HepG2 (cell line): ENCODE results near the gene CNFN. TPM values are rescaled to one million over a fixed set of nuclear protein-coding genes. Genes with fewer than 3 reads are reported as not detected.

Experiments
- ATAC-seq: fragments of 200-7000 bp; cut with Tn5 transposase; 3 replicates; pipeline ENCODE4 v1.9.1; 2020; ENCODE audit warnings: mild to moderate bottlenecking, moderate library complexity
- BruUV-seq: library from RNA; stranded (reverse); fragments of 400-500 nt; replicated peaks from 2 replicates; lab custom pipeline; 2021; lab: Mats Ljungman, UMichigan
- CTCF ChIA-PET: fragments of 300-600 bp; formaldehyde crosslinking; extraction: SDS; loops from one replicate; lab custom pipeline; 2021; ENCODE audit warnings: low total read pairs, inconsistent platforms, low intra/inter-chr PET ratio; lab: Yijun Ruan, JAX
- POLR2A ChIA-PET: fragments of 350-600 bp; sonication (Branson Sonifier 250); formaldehyde crosslinking; loops from one replicate; lab custom pipeline; 2020; ENCODE audit warnings: antibody characterized with exemption, inconsistent platforms; lab: Yijun Ruan, JAX
- DNase-seq: peaks from one replicate; pipeline ENCODE4 v3.0.0-alpha.2; 2015; ENCODE audit warnings: low spot score
- FAIRE-seq: peaks from 3 replicates; lab custom pipeline; 2011; peaks lifted over from hg19 to GRCh38; lab: Jason Lieb, UNC
- H2AFZ ChIP-seq: one replicate; pipeline ENCODE4 v1.6.1; 2011; ENCODE audit warnings: low read length, inconsistent platforms
- H3K27ac ChIP-seq: fragments of 300-600 bp; 3 replicates; pipeline ENCODE4 v1.8.0; 2011; ENCODE audit warnings: mixed run types, mild to moderate bottlenecking, mixed read lengths, low read length, inconsistent platforms; ENCODE audit not compliant: insufficient read depth; ENCODE audit errors: extremely low read length
- H3K27me3 ChIP-seq, 2 experiments: fragments of 200-600 bp in 1 of 2; 2 replicates in 1 of 2; 3 replicates in 1 of 2; pipeline versions ENCODE4 v1.6.0 to v1.8.0; 2011; ENCODE audit warnings: low read length in 2 of 2, mild to moderate bottlenecking in 2 of 2, moderate library complexity in 2 of 2, inconsistent platforms in 1 of 2; ENCODE audit not compliant: insufficient read depth in 2 of 2, control insufficient read depth in 1 of 2
- H3K36me3 ChIP-seq, 2 experiments: fragments of 200-600 bp in 1 of 2; replicated peaks in 1 of 2; 2 replicates in 1 of 2; 3 replicates in 1 of 2; pipeline versions ENCODE4 v1.5.1 to v1.8.0; 2011; ENCODE audit warnings: low read length in 2 of 2, inconsistent platforms in 1 of 2; ENCODE audit not compliant: insufficient read depth in 2 of 2, control insufficient read depth in 1 of 2
- H3K4me1 ChIP-seq: 2 replicates; pipeline ENCODE4 v1.5.1; 2012; ENCODE audit warnings: low read length, inconsistent platforms; ENCODE audit not compliant: insufficient read depth
- H3K4me2 ChIP-seq: 2 replicates; pipeline ENCODE4 v1.6.0; 2011; ENCODE audit warnings: low read depth, low read length, inconsistent platforms
- H3K4me3 ChIP-seq, 3 experiments: fragments of 200-600 bp in 1 of 3; sonication (generic), shearing (Covaris generic) in 1 of 3; replicated peaks in 1 of 3; 2 replicates each; pipeline ENCODE4 v1.5.1; 2011 to 2016; ENCODE audit warnings: low read length in 3 of 3, inconsistent platforms in 2 of 3, low read depth in 2 of 3, mild to moderate bottlenecking in 2 of 3, control low read depth in 1 of 3, mixed read lengths in 1 of 3; ENCODE audit not compliant: insufficient read depth in 1 of 3
- H3K79me2 ChIP-seq: one replicate; pipeline ENCODE4 v1.6.1; 2011; ENCODE audit warnings: low read length, inconsistent platforms; ENCODE audit not compliant: insufficient read depth
- H3K9ac ChIP-seq: 2 replicates; pipeline ENCODE4 v1.6.0; 2011; ENCODE audit warnings: mild to moderate bottlenecking, low read depth, low read length, inconsistent platforms; ENCODE audit not compliant: insufficient read depth
- H3K9me3 ChIP-seq: 2 replicates; pipeline ENCODE4 v1.5.1; 2012; ENCODE audit warnings: mild to moderate bottlenecking, low read length
- H4K20me1 ChIP-seq: 2 replicates; pipeline ENCODE4 v1.6.0; 2011; ENCODE audit warnings: inconsistent platforms, mild to moderate bottlenecking, low read length, moderate library complexity; ENCODE audit not compliant: insufficient read depth
- ATF7 ChIP-seq, 2 experiments: fragments of 450-650 bp in 1 of 2; sonication (generic) in 1 of 2; formaldehyde crosslinking in 1 of 2; IDR thresholded peaks; 2 replicates each; pipeline versions ENCODE4 v1.4.0 to v1.6.1; 2016 to 2020; ENCODE audit warnings: antibody characterized with exemption in 1 of 2, mild to moderate bottlenecking in 1 of 2, missing genetic modification reagents in 1 of 2
- CHD4 ChIP-seq: fragments of 200-600 bp; sonication (generic); IDR thresholded peaks from 2 replicates; pipeline ENCODE4 v1.7.0; 2017; ENCODE audit warnings: mild to moderate bottlenecking, low read length, borderline replicate concordance
- GATAD2A ChIP-seq: IDR thresholded peaks from 2 replicates; pipeline ENCODE4 v1.6.1; 2016
- HOXA5 ChIP-seq: sonication (generic); formaldehyde crosslinking; IDR thresholded peaks from 2 replicates; pipeline ENCODE4 v1.4.0; 2020; ENCODE audit warnings: missing genetic modification reagents
- MEIS2 ChIP-seq: sonication (generic); formaldehyde crosslinking; IDR thresholded peaks from 2 replicates; pipeline ENCODE4 v1.9.0; 2021; ENCODE audit warnings: mild to moderate bottlenecking, missing genetic modification reagents
- NAIF1 ChIP-seq: sonication (generic); formaldehyde crosslinking; IDR thresholded peaks from 2 replicates; pipeline ENCODE4 v1.5.0; 2020; ENCODE audit warnings: mild to moderate bottlenecking, missing genetic modification reagents, borderline replicate concordance
- NBN ChIP-seq: fragments of 450-650 bp; conservative IDR thresholded peaks from 2 replicates; pipeline ENCODE4 v1.6.1; 2017
- SMAD3 ChIP-seq: sonication (generic); formaldehyde crosslinking; IDR thresholded peaks from 2 replicates; pipeline ENCODE4 v1.4.0; 2020; ENCODE audit warnings: missing genetic modification reagents
- ZMYM4 ChIP-seq: sonication (generic); formaldehyde crosslinking; IDR thresholded peaks from 2 replicates; pipeline ENCODE4 v1.8.1; 2023; ENCODE audit warnings: mild to moderate bottlenecking, missing genetic modification reagents
- ZNF143 ChIP-seq: sonication (generic); formaldehyde crosslinking; IDR thresholded peaks from 2 replicates; pipeline ENCODE4 v1.4.0; 2020; ENCODE audit warnings: missing genetic modification reagents
- ZNF564 ChIP-seq: sonication (generic); formaldehyde crosslinking; IDR thresholded peaks from 2 replicates; pipeline ENCODE4 v1.8.1; 2023; ENCODE audit warnings: mild to moderate bottlenecking, missing genetic modification reagents
- ZSCAN9 ChIP-seq: IDR thresholded peaks from 2 replicates; pipeline ENCODE4 v1.6.1; 2016; ENCODE audit warnings: borderline replicate concordance
- WGBS: methylation state at CpG from one replicate; pipeline ENCODE4 v1.1.6; 2017; ENCODE audit warnings: low lambda C conversion rate; 5-methylcytosine and 5-hydroxymethylcytosine counted together
- in situ Hi-C: cut with HindIII; loops from 2 replicates; pipeline ENCODE4 v1.10.0; 2017; ENCODE audit warnings: low pct_unique_long_range_greater_than_20kb; ENCODE audit not compliant: extremely low pct_ligation_motif_present
- intact Hi-C: fragments of 100-400 bp; cut with micrococcal nuclease; formaldehyde crosslinking; loops from one replicate; pipeline ENCODE4 v1.10.0; 2022; ENCODE audit not compliant: unreplicated experiment
- polyA plus RNA-seq, 8 experiments: library from polyadenylated mRNA; depleted of rRNA in 3 of 8; stranded (reverse) in 7 of 8; unstranded in 1 of 8; fragments of >200 nt; fragmentation: Illumina TruSeq in 4 of 8; extraction: Trizol in 4 of 8; gene quantifications; 2 replicates each; pipeline versions ENCODE4 v1.2.1 to v1.2.3, GENCODE V29; 2011 to 2016; ENCODE audit warnings: low read depth in 4 of 8, missing spikeins in 1 of 8, mixed read lengths in 1 of 8; ENCODE audit not compliant: insufficient read depth in 1 of 8
- total RNA-seq, 5 experiments: library from RNA; depleted of rRNA; stranded (reverse); fragments of >200 nt; fragmentation: Illumina TruSeq; extraction: Trizol; gene quantifications; 2 replicates each; pipeline ENCODE4 v1.2.3, GENCODE V29; 2016; ENCODE audit warnings: low read depth in 1 of 5
- TF ChIP-seq, protein P1 (sequence below), 2 experiments: IDR thresholded peaks; 2 replicates each; pipeline ENCODE4 v1.6.1; 2011 to 2012; ENCODE audit warnings: low read length in 2 of 2, borderline replicate concordance in 1 of 2, low read depth in 1 of 2, mild to moderate bottlenecking in 1 of 2, moderate library complexity in 1 of 2
- TF ChIP-seq, protein P2 (sequence below): sonication (generic); formaldehyde crosslinking; IDR thresholded peaks from 2 replicates; pipeline ENCODE4 v1.4.0; 2020; ENCODE audit warnings: mild to moderate bottlenecking, low read depth, missing genetic modification reagents
- TF ChIP-seq, protein P3 (sequence below): IDR thresholded peaks from 2 replicates; pipeline ENCODE4 v1.6.1; 2016; ENCODE audit warnings: missing compliant biosample characterization, missing genetic modification reagents, borderline replicate concordance
- TF ChIP-seq, protein P4 (sequence below): IDR thresholded peaks from 2 replicates; pipeline ENCODE4 v1.6.1; 2012; ENCODE audit warnings: low read depth, low read length, improper control_type of control experiment

CNFN gene
- total and polyA plus RNA-seq, 2 of the 13 experiments (the other 11 are each of a cell fraction or from before 2014, with no cell fraction given) = 0.35 to 1.1 TPM

DNA sequence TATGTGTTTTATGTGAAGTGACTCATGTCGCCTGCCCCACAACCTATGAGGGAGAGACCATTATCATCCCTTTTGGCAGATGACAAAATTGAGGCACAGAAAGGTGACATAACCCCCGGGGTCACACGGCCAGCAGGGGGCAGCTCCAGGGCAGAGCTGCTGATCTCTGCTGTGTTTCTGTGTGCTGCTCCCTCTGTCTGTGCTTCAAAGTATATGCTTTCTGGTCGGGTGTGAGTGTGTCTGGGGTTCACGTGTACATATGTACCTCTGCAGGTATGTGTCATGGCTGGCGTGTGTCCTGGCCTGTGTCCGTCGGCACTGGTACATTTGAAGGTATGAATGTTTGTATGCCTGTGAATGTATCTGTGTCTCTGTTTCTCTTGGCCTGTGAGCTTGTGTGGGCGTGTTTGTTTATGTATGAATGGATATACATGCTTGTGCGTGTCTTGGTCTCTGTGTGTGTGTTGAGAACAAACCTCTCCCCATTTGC, 30.0 kb upstream of the CNFN start:
- peak; percentile 84 for ATAC-seq
- TF ChIP-seq ZNF564 = no peak
- no peak for TF ChIP-seq HOXA5 (CRISPR knock-in tag)
- TF ChIP-seq ZMYM4 (CRISPR knock-in tag) = no peak
- TF ChIP-seq NBN = no peak
- TF ChIP-seq, protein P1, sequence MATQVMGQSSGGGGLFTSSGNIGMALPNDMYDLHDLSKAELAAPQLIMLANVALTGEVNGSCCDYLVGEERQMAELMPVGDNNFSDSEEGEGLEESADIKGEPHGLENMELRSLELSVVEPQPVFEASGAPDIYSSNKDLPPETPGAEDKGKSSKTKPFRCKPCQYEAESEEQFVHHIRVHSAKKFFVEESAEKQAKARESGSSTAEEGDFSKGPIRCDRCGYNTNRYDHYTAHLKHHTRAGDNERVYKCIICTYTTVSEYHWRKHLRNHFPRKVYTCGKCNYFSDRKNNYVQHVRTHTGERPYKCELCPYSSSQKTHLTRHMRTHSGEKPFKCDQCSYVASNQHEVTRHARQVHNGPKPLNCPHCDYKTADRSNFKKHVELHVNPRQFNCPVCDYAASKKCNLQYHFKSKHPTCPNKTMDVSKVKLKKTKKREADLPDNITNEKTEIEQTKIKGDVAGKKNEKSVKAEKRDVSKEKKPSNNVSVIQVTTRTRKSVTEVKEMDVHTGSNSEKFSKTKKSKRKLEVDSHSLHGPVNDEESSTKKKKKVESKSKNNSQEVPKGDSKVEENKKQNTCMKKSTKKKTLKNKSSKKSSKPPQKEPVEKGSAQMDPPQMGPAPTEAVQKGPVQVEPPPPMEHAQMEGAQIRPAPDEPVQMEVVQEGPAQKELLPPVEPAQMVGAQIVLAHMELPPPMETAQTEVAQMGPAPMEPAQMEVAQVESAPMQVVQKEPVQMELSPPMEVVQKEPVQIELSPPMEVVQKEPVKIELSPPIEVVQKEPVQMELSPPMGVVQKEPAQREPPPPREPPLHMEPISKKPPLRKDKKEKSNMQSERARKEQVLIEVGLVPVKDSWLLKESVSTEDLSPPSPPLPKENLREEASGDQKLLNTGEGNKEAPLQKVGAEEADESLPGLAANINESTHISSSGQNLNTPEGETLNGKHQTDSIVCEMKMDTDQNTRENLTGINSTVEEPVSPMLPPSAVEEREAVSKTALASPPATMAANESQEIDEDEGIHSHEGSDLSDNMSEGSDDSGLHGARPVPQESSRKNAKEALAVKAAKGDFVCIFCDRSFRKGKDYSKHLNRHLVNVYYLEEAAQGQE (IDR thresholded peaks at IDR 0.05; ENCODE audit: borderline replicate concordance in 1 of 2, low read depth in 1 of 2, low read length in 2 of 2) = no peak
- peak; percentile 51; the same call in 1 of the 2 replicates for TF ChIP-seq ZSCAN9
- TF ChIP-seq ZNF143 (CRISPR knock-in tag) = 0 out of 2 replicates have a peak, but pooled peaks have one; percentile 24
- TF ChIP-seq MEIS2 = 0 out of 2 replicates have a peak, but pooled peaks have one; percentile 40
- TF ChIP-seq GATAD2A (CRISPR knock-in tag) = peak; percentile 65
- TF ChIP-seq SMAD3 = no peak
- 0 out of 2 replicates have a peak, but pooled peaks have one; percentile 22 for TF ChIP-seq ATF7 (IDR thresholded peaks at IDR 0.05)
- TF ChIP-seq ATF7 (CRISPR knock-in tag; IDR thresholded peaks at IDR 0.05) = no peak
- no peak for TF ChIP-seq NAIF1 (CRISPR knock-in tag)
- TF ChIP-seq, protein P2, sequence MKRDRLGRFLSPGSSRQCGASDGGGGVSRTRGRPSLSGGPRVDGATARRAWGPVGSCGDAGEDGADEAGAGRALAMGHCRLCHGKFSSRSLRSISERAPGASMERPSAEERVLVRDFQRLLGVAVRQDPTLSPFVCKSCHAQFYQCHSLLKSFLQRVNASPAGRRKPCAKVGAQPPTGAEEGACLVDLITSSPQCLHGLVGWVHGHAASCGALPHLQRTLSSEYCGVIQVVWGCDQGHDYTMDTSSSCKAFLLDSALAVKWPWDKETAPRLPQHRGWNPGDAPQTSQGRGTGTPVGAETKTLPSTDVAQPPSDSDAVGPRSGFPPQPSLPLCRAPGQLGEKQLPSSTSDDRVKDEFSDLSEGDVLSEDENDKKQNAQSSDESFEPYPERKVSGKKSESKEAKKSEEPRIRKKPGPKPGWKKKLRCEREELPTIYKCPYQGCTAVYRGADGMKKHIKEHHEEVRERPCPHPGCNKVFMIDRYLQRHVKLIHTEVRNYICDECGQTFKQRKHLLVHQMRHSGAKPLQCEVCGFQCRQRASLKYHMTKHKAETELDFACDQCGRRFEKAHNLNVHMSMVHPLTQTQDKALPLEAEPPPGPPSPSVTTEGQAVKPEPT (CRISPR knock-in tag) = no peak
- TF ChIP-seq, protein P3, sequence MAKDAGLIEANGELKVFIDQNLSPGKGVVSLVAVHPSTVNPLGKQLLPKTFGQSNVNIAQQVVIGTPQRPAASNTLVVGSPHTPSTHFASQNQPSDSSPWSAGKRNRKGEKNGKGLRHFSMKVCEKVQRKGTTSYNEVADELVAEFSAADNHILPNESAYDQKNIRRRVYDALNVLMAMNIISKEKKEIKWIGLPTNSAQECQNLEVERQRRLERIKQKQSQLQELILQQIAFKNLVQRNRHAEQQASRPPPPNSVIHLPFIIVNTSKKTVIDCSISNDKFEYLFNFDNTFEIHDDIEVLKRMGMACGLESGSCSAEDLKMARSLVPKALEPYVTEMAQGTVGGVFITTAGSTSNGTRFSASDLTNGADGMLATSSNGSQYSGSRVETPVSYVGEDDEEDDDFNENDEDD (CRISPR knock-in tag) = no peak
- 0 out of 2 replicates have a peak, but pooled peaks have one; percentile 28 for TF ChIP-seq CHD4
- TF ChIP-seq, protein P4, sequence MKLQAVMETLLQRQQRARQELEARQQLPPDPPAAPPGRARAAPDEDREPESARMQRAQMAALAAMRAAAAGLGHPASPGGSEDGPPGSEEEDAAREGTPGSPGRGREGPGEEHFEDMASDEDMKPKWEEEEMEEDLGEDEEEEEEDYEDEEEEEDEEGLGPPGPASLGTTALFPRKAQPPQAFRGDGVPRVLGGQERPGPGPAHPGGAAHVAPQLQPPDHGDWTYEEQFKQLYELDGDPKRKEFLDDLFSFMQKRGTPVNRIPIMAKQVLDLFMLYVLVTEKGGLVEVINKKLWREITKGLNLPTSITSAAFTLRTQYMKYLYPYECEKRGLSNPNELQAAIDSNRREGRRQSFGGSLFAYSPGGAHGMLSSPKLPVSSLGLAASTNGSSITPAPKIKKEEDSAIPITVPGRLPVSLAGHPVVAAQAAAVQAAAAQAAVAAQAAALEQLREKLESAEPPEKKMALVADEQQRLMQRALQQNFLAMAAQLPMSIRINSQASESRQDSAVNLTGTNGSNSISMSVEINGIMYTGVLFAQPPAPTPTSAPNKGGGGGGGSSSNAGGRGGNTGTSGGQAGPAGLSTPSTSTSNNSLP = no peak

More for the DNA sequence above, 30.0 kb upstream of the CNFN start:
- Histone ChIP-seq H3K79me2 (no peaks in the 10 kb centered on the region), H3K27ac (no peak overlapping the region), H2AFZ (no peak overlapping the region), H3K4me3 (peak overlapping the region in 1 of 3 experiments; percentile 23; a peak in 1 of 6 replicates), H3K4me1 (peaks cover 51% of the 10 kb centered on the region), H3K36me3 (no peaks in the 10 kb centered on the region), H4K20me1 (no peaks in the 10 kb centered on the region), H3K27me3 (peaks cover 4 to 31% of the 10 kb centered on the region in 2 experiments), H3K4me2 (peak overlapping the region; percentile 68), H3K9ac (no peak overlapping the region), H3K9me3 (no peaks in the 10 kb centered on the region)
- intact Hi-C loops = loop anchor here (1.0 kb wide), 1 partner anchor 13 kb away; no protein-coding TSS in a partner anchor
- peak; percentile 96 for FAIRE-seq
- 8% methylated on average over 5 of the region's 10 CpGs for WGBS
- no TSS peak for BruUV-seq
- CTCF ChIA-PET = interaction anchor here (1.0 to 2.3 kb wide), 5 partner anchors 14 to 122 kb away, joined by 3 to 38 read pairs (median 8); partner anchors contain the start of gene CEACAM1
- in situ Hi-C loops = no loop called here
- POLR2A ChIA-PET = interaction anchor here (2.6 kb wide), 1 partner anchor 13 kb away, joined by 13 read pairs; no protein-coding TSS in a partner anchor
- peak; percentile 80 for DNase-seq
